Measurements from ENCODE around the gene RDH11. TPM values are rescaled to one million over a fixed set of nuclear protein-coding genes. Genes with fewer than 3 reads are reported as not detected.
"Not testable (repeated sequence)": the region's sequence is repeated elsewhere in the genome, so short reads cannot be mapped to it uniquely, and the experiment has no call there.

Gene RDH11, protein sequence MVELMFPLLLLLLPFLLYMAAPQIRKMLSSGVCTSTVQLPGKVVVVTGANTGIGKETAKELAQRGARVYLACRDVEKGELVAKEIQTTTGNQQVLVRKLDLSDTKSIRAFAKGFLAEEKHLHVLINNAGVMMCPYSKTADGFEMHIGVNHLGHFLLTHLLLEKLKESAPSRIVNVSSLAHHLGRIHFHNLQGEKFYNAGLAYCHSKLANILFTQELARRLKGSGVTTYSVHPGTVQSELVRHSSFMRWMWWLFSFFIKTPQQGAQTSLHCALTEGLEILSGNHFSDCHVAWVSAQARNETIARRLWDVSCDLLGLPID
- total RNA-seq = 13.2 TPM
- long read RNA-seq, transcript RDH11-201 (7 exons, 2,588 nt) = major isoform, 16 of 20 reads
- long read RNA-seq, partial matches to known transcripts = 2 of 20 reads
- long read RNA-seq, other reads (novel, unspliced or antisense) = 1 of 20 reads

DNA sequence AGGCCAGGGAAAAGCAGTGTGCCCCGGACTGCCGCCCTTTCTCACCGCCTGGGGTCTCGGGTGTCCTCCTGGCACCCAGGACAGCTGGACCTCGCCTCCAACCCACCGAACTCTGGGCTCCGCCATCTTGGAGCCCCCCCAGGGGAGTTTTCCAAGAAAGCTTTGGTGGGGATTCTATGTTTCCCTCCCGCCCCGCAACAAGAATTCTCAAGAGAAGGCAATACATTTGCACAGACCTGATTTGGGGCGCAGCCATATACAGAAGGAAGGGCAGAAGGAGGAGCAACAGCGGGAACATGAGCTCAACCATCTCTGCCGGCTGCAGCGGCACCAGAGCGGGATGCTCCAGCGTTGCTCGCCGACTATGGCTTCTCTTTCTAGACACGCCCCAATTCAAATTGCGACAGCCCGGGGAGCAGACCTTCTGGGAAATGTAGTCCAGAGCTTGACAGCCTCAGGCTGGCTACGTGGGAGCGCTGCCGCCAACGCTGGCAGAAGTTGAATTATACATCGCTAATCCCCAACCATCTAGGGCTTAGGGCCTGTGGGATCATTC, at the start of gene RDH11:
Gene RDH11 (minus strand): TSS at position 371 of the 556 bp plus-strand sequence. CDS start 61 bp downstream, at position 310.
- ATAC-seq (ENCODE audit: poor library complexity) = peak; percentile 99
- intact Hi-C loops (cut with DNase I) = no loop called here
- DNase-seq = peak; percentile 89

DNA sequence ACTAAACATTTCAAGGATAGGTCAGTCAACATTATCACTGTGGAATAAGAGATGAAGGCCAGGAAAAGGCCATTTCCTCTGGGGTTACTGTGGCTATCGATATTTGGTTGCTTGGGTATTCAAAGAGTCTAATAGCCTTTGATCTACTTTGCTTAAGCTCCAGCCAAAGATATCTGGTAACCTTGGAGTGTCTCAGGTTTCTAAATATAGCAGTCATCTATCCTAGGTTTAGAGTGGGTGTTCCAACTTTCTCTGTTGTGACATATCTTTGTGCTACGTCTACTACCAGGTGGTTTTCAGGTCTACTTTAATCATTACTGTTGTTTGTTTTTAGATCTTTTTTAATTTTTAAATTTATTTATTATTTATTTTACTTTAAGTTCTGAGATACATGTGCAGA, 48.5 kb upstream of the RDH11 start:
- ATAC-seq (ENCODE audit: poor library complexity) = peak; percentile 73
- intact Hi-C loops (cut with DNase I) = no loop called here
- no peak for DNase-seq

DNA sequence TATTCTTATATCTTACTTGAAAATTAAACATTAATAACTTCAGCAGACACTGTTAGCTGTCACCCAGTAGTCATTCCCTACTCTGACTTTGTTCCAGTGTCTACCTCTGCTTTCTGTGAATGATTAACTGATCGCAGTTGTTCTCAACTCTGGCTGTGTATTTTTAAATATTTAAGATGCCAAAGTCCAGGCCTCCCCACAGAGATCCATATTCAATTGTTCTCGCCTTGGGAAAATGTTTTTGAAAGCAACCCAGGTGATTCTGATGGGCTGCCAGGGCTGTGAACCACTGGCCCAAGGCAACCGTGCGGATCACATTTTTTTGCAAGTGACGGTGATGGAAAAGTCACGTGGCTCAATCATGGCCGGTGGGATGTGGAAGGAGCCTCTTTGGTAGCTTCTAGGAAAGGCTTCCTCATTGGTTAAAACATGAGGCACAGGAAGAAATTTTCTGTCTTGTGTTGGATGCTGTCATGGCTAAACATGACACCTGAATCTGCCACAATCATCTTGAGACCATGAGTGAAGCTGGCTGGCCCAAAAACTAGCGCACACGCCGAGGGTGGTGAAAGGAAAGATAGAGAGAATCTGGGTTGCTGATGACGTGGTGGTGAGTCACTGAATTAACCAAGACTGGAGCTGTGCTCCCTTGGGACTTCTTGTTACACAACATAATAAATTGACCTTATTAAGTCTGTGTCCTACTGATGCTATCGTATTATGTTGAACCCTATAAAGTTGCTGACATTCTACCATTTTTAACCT, 43.4 kb upstream of the RDH11 start:
- intact Hi-C loops (cut with DNase I) = no loop called here
- ATAC-seq (ENCODE audit: poor library complexity) (peak; percentile 82), DNase-seq (peak; percentile 66)

DNA sequence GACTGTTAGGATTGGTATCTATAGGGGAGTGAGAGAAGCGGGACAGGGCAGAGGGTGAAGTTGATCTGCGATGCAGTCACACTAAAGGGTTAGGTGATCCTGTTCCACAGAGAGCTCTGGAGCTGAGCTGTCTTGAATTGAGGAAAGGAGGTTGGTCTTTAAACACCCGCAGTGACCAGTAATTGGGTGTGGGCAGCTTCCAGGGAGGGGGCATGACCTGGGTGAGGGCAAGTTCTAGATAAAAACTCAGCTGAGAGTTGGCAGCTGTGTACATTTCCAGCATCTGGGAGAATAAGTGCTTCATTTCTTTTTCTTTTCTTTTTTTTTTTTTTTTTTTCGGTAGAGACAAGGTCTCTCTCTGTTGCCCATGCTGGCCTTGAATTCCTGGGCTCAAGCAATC, 41.2 kb upstream of the RDH11 start:
- no peak for DNase-seq
- ATAC-seq (ENCODE audit: poor library complexity) = no peak
- intact Hi-C loops (cut with DNase I) = no loop called here

DNA sequence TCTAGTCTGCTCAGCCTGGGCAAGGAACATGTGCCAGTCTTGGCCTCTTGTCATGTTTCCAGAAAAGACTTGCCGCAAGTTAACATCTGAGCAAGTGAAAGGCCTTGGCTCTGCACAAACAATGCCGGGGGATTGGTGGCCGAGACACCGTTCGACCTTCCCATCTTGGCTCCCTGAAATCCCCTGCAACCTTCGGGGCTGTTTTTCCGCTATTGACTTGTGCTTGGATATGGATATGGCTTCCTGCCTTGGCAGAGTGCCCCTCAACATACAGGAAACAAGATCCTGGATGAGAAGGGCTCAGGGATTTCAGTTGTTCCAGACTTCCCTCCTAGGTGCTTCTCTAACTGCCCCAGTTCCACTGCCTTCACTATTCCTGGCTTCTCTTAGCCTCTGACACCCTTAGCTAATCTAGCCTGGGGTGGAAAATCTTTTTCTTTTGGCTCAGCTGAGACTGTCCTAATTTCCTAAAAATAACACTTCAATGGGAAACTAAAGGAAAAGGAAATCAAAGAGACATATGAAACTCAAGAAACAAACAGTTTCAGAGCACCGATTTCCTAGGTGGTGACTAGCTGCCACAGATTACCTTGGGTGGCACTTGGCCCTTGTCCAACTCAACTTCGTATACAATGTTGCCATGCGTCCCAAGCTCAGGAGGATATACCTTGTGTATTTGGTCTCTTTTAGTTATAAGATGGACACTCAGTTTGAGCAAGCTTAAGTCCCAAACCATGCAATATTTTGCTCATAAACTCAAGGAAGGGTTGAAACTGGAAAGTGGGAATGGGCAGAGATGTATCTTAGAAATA, 40.0 kb upstream of the RDH11 start:
- ATAC-seq (ENCODE audit: poor library complexity) (peak; percentile 49), DNase-seq (no peak)
- intact Hi-C loops (cut with DNase I) = no loop called here

- peak; percentile 31 for ATAC-seq (ENCODE audit: poor library complexity)
- no peak for DNase-seq
- intact Hi-C loops (cut with DNase I) = no loop called here
Observed at GRCh38 chr14:67734675-67735074, 39.1 kb upstream of the RDH11 start.

DNA sequence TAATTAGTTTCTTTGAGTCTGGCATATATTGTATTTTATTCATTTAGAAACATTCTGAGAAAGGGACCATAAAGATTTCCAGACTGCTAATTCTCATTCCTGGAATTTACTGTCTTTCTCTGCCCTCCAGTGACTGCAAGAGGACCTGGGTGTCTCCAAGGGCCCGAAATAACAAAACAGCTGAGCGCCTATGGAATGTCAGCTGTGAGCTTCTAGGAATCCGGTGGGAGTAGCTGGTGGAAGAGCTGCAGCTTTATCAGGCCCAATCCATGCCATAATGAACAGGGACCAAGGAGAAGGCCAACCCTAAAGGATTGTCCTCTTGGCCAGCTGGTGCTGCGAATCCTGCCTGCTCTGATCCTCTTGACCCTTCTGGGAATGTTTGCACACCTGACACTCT, 38.1 kb upstream of the RDH11 start:
- DNase-seq = no peak
- ATAC-seq (ENCODE audit: poor library complexity) = no peak
- intact Hi-C loops (cut with DNase I) = no loop called here

GRCh38 chr14:67729072-67729885, 33.7 kb upstream of the RDH11 start:
- ATAC-seq (ENCODE audit: poor library complexity) = peak; percentile 27
- no peak for DNase-seq
- intact Hi-C loops (cut with DNase I) = no loop called here

GRCh38 chr14:67728258-67728657, 32.7 kb upstream of the RDH11 start:
- DNase-seq (no peak), ATAC-seq (ENCODE audit: poor library complexity) (no peak)
- intact Hi-C loops (cut with DNase I) = no loop called here

DNA sequence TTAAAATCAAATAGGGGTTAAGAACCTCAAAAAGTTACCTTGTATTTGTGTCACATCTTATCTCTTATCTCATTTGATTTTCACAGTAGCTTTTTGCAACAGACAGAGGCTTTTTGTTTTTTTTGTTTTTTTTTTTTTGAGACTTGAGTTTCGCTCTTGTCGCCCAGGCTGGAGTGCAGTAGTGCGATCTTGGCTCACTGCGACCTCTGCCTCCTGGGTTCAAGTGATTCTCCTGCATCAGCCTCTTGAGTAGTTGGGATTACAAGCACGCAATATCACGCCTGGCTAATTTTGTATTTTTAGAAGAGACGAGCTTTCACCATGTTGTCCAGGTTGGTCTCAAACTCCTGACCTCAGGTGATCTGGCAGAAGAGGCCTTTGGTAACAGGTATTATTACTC, 31.8 kb upstream of the RDH11 start:
- intact Hi-C loops (cut with DNase I) = no loop called here
- DNase-seq (no peak), ATAC-seq (ENCODE audit: poor library complexity) (no peak)

- intact Hi-C loops (cut with DNase I) = no loop called here
- no peak for ATAC-seq (ENCODE audit: poor library complexity)
- no peak for DNase-seq
Observed at GRCh38 chr14:67725171-67725570, 29.6 kb upstream of the RDH11 start.

GRCh38 chr14:67722293-67722692, 26.7 kb upstream of the RDH11 start:
- peak; percentile 89 for DNase-seq
- intact Hi-C loops (cut with DNase I) = no loop called here
- ATAC-seq (ENCODE audit: poor library complexity) = peak; percentile 96

GRCh38 chr14:67721875-67722274, 26.3 kb upstream of the RDH11 start:
- DNase-seq (no peak), ATAC-seq (ENCODE audit: poor library complexity) (no peak)
- intact Hi-C loops (cut with DNase I) = no loop called here

GRCh38 chr14:67719866-67720265, 24.3 kb upstream of the RDH11 start:
- ATAC-seq (ENCODE audit: poor library complexity) = no peak
- intact Hi-C loops (cut with DNase I) = no loop called here
- DNase-seq = no peak

DNA sequence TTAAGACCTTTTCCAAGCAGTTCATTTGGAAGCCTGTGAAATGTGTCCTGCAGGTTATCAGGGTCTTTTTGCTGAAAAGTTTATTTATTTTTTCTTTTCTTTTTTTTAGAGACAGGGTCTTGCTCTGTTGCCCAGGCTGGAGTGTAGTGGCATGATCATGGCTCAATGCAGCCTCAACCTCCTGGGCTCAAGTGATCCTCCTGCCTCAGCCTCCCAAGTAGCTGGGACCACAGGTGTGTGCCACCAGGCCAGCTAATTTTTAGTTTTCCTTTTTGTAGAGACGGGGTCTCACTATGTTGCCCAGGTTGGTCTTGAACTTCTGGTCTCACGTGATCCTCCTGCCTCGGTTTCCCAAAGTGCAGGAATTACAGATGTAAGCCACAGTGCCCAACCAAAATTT, 23.8 kb upstream of the RDH11 start:
- intact Hi-C loops (cut with DNase I); ATAC-seq (ENCODE audit: poor library complexity); DNase-seq: not testable (repeated sequence)

DNA sequence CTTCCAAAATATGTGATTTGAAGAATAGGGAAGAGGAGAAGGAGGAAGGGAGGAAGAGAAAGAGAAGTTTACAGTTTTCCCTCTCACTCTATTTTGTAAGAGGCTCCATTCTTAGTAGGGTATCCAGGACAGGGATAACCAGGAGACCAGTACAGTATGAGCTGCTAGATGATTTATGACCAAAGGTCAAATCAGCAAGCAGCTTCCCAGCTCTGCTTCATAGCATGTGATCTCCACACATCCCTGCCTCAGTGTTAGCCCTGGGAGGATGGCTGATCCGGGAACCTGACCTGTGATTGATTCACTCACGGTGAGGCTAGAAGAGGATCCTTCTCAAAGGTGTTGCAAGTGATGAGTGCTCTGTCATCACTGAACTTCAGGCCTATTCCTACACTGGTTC, 22.7 kb upstream of the RDH11 start:
- ATAC-seq (ENCODE audit: poor library complexity) (no peak), DNase-seq (no peak)
- intact Hi-C loops (cut with DNase I) = no loop called here

DNA sequence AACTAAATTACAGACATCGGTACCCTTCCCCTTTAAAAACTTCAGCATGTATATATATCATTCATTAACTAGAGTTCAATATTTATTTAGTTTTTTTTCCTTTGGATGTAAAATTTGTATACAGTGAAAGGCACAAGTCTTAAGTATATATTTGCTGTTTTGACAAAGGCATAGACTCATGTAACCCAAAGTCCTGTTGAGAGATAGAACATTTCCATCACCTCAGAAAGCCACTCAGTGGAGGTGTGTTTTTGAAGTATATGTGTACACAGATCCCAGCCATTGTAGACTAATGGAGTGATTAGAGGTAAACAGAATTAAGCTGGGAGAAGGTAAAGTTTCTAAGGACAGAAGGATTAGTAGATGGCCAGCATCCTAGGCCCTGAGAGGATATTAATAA, 21.5 kb upstream of the RDH11 start:
- intact Hi-C loops (cut with DNase I) = no loop called here
- no peak for ATAC-seq (ENCODE audit: poor library complexity)
- no peak for DNase-seq

- ATAC-seq (ENCODE audit: poor library complexity) (no peak), DNase-seq (no peak)
- intact Hi-C loops (cut with DNase I) = no loop called here
Observed at GRCh38 chr14:67710209-67710608, 14.6 kb upstream of the RDH11 start.

All from Right ventricle myocardium superior (tissue), 1 donor.